ENCODE results near the gene XCR1. TPM values are rescaled to one million over a fixed set of nuclear protein-coding genes. Genes with fewer than 3 reads are reported as not detected.

The XCR1 gene
- total RNA-seq, 1 donor from 2014 or later, result not detected

DNA sequence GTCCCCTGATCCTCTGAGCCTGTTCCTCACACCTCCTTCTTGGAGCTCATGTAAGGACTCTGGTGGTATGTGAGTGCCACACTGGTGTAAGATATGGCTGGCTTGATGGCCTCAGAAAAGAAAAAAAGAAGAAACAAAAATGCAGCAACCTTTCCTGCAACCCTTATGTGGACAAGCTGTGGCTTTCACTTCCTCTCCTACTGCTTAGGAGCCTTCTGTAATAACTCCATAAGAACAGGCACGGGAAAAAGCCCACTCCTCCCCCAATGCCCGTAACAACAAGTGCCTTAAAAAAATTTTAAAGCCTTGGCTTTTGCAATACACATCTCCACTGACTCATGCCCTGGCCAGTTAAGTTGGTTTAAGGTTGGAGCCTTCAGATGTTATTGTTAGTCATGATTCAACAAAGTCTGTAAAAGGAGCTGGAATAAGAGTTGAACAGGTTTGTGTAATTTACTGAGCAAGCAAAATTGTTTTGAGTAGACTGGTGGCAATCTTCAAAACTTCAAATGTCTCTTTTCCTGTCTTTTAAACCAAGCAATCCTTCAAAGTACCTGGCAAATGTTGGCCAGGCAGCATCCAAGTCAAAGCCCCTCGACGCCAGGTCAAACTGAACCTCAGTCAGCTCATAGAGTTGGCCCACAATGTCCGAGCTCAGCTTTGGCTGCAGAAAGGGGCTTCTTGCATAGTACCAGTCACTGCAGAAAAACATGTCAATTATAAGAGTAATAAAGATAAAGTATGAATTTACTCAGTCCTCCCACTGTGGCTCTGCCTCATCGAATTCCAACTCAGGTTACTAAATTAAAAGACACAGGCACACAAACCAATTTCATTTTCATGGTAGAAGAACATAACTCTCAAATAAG lies 54.5 kb downstream of the XCR1 start:
- TF ChIP-seq CTCF (conservative IDR thresholded peaks at IDR 0.05), result no peak
- H3K9me3 Mint-ChIP-seq, result no peaks in the 10 kb centered on the region
- no peak overlapping the region for H3K4me3 Mint-ChIP-seq
- H3K27ac Mint-ChIP-seq (ENCODE audit: unreplicated experiment), result no peak overlapping the region
- H3K36me3 Mint-ChIP-seq (ENCODE audit: low read depth), result peaks cover 2% of the 10 kb centered on the region
- DNase-seq (ENCODE audit: low read depth, low spot score), result no peak
- no peaks in the 10 kb centered on the region for H3K4me1 Mint-ChIP-seq
- H3K27me3 Mint-ChIP-seq (ENCODE audit: low read depth), result no peaks in the 10 kb centered on the region

GRCh38 chr3:45969953-45970352 lies 57.3 kb downstream of the XCR1 start:
- Mint-ChIP-seq H3K27ac (ENCODE audit: unreplicated experiment) (no peak overlapping the region), H3K9me3 (no peaks in the 10 kb centered on the region), H3K27me3 (ENCODE audit: low read depth) (no peaks in the 10 kb centered on the region), H3K4me1 (no peaks in the 10 kb centered on the region), H3K4me3 (no peak overlapping the region), H3K36me3 (ENCODE audit: low read depth) (peaks cover 2% of the 10 kb centered on the region)
- DNase-seq (ENCODE audit: low read depth, low spot score), result no peak
- no peak for TF ChIP-seq CTCF (conservative IDR thresholded peaks at IDR 0.05)

- H3K4me1 Mint-ChIP-seq, result no peaks in the 10 kb centered on the region
- no peak for DNase-seq (ENCODE audit: low read depth, low spot score)
- no peak for TF ChIP-seq CTCF (conservative IDR thresholded peaks at IDR 0.05)
- peaks cover 2% of the 10 kb centered on the region for H3K36me3 Mint-ChIP-seq (ENCODE audit: low read depth)
- H3K27me3 Mint-ChIP-seq (ENCODE audit: low read depth), result no peaks in the 10 kb centered on the region
- H3K9me3 Mint-ChIP-seq, result no peaks in the 10 kb centered on the region
- no peak overlapping the region for H3K27ac Mint-ChIP-seq (ENCODE audit: unreplicated experiment)
- H3K4me3 Mint-ChIP-seq, result no peak overlapping the region
Observed at GRCh38 chr3:45969116-45969515, 58.2 kb downstream of the XCR1 start.

- H3K9me3 Mint-ChIP-seq, result no peaks in the 10 kb centered on the region
- no peak for TF ChIP-seq CTCF (conservative IDR thresholded peaks at IDR 0.05)
- H3K36me3 Mint-ChIP-seq (ENCODE audit: low read depth), result peaks cover 3% of the 10 kb centered on the region
- no peak overlapping the region for H3K27ac Mint-ChIP-seq (ENCODE audit: unreplicated experiment)
- H3K4me1 Mint-ChIP-seq, result no peaks in the 10 kb centered on the region
- H3K4me3 Mint-ChIP-seq, result no peak overlapping the region
- DNase-seq (ENCODE audit: low read depth, low spot score), result no peak
- no peaks in the 10 kb centered on the region for H3K27me3 Mint-ChIP-seq (ENCODE audit: low read depth)
Observed at GRCh38 chr3:45968706-45969105, 58.6 kb downstream of the XCR1 start.

DNA sequence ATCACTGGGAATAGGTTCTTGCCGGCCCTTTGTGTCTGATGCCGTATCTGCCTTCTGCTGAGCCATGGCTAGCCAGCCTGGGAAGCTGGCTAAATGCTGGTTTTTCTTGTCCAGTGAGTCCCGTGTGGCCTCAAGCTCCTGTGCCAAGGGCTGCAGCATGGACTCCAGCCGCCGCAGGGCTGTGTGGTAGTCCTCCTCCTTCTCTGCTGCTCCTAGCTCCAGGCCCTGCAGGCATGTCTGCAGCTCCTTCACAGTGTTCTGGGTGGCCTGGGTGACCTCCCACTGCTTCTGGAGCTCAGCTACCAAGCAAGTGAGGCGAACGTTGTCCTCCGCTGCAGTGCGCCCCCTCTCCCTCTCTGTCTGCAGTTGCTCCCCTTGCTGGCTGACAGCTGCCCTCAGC lies 59.1 kb downstream of the XCR1 start:
- DNase-seq (ENCODE audit: low read depth, low spot score), result no peak
- no peak for TF ChIP-seq CTCF (conservative IDR thresholded peaks at IDR 0.05)
- Mint-ChIP-seq H3K36me3 (ENCODE audit: low read depth) (peaks cover 5% of the 10 kb centered on the region), H3K27me3 (ENCODE audit: low read depth) (no peaks in the 10 kb centered on the region), H3K4me3 (no peak overlapping the region), H3K4me1 (no peaks in the 10 kb centered on the region), H3K27ac (ENCODE audit: unreplicated experiment) (no peak overlapping the region), H3K9me3 (no peaks in the 10 kb centered on the region)

Data from neural crest cell (in vitro differentiated cells).